OCI-LY7 (cell line): Measurements from ENCODE around the gene VPS37B. TPM values are rescaled to one million over a fixed set of nuclear protein-coding genes. Genes with fewer than 3 reads are reported as not detected.

Experiments used
- BruUV-seq: library from RNA; stranded (reverse); fragments of 400-500 nt; replicated peaks from 2 replicates; lab custom pipeline; 2021; lab: Mats Ljungman, UMichigan
- CTCF ChIA-PET: fragments of 300-600 bp; sonication (Branson Sonifier 250); formaldehyde crosslinking; loops from one replicate; lab custom pipeline; 2022; ENCODE audit warnings: antibody characterized with exemption; ENCODE audit not compliant: unreplicated experiment; lab: Charles Lee
- POLR2A ChIA-PET: fragments of 300-600 bp; sonication (Branson Sonifier 250); formaldehyde crosslinking; loops from one replicate; lab custom pipeline; 2022; ENCODE audit warnings: antibody characterized with exemption; lab: Charles Lee
- DNase-seq: peaks from one replicate; pipeline ENCODE4 v3.0.0-alpha.2; 2015; ENCODE audit warnings: low spot score
- H2AFZ ChIP-seq: fragments of 200-600 bp; sonication (generic), shearing (Covaris generic); 2 replicates; pipeline ENCODE4 v1.6.1; 2014; ENCODE audit warnings: mild to moderate bottlenecking, antibody characterized with exemption, low read length, moderate library complexity
- H3K27ac ChIP-seq: fragments of 200-600 bp; sonication (generic); 2 replicates; pipeline ENCODE4 v1.5.1; 2014; ENCODE audit warnings: mixed run types, low read depth, mild to moderate bottlenecking, moderate library complexity, low read length, inconsistent platforms; ENCODE audit not compliant: poor library complexity, severe bottlenecking
- H3K36me3 ChIP-seq: fragments of 200-600 bp; sonication (generic); 2 replicates; pipeline ENCODE4 v1.6.1; 2014; ENCODE audit warnings: mild to moderate bottlenecking, antibody characterized with exemption, low read length, moderate library complexity, mixed read lengths; ENCODE audit not compliant: insufficient read depth
- H3K4me1 ChIP-seq: fragments of 200-600 bp; sonication (generic); 2 replicates; pipeline ENCODE4 v1.5.1; 2014; ENCODE audit warnings: mild to moderate bottlenecking, low read length; ENCODE audit not compliant: insufficient read depth, poor library complexity, severe bottlenecking
- H3K4me2 ChIP-seq: fragments of 200-600 bp; sonication (generic); 2 replicates; pipeline ENCODE4 v1.6.1; 2014; ENCODE audit warnings: mild to moderate bottlenecking, low read length
- H3K4me3 ChIP-seq: fragments of 200-600 bp; sonication (generic); 2 replicates; pipeline ENCODE4 v1.5.1; 2014; ENCODE audit warnings: mild to moderate bottlenecking, low read depth, low read length; ENCODE audit not compliant: poor library complexity, severe bottlenecking
- H3K79me2 ChIP-seq: fragments of 200-600 bp; sonication (generic); 2 replicates; pipeline ENCODE4 v1.6.1; 2016; ENCODE audit warnings: low read depth, mild to moderate bottlenecking, low read length, moderate library complexity, mixed read lengths; ENCODE audit not compliant: insufficient read depth
- H3K9me2 ChIP-seq: fragments of 200-600 bp; sonication (generic); 2 replicates; pipeline ENCODE4 v1.6.1; 2016; ENCODE audit warnings: mild to moderate bottlenecking, low read length, mixed read lengths; ENCODE audit not compliant: insufficient read depth
- H3K9me3 ChIP-seq: fragments of 200-600 bp; sonication (generic); 2 replicates; pipeline ENCODE4 v1.6.1; 2014; ENCODE audit warnings: mild to moderate bottlenecking, mixed run types, low read length, mixed read lengths
- H4K20me1 ChIP-seq: fragments of 200-600 bp; sonication (generic); 2 replicates; pipeline ENCODE4 v1.6.1; 2014; ENCODE audit warnings: mild to moderate bottlenecking, antibody characterized with exemption, low read length, moderate library complexity, mixed read lengths; ENCODE audit not compliant: insufficient read depth
- CTCF ChIP-seq: fragments of 200-600 bp; sonication (generic); conservative IDR thresholded peaks from 2 replicates; pipeline ENCODE4 v1.5.1; 2014; ENCODE audit warnings: mild to moderate bottlenecking, antibody characterized with exemption, low read length, moderate library complexity, mixed read lengths
- EZH2phosphoT487 ChIP-seq: fragments of 200-600 bp; sonication (generic); IDR thresholded peaks from 2 replicates; pipeline ENCODE4 v1.6.1; 2018; ENCODE audit warnings: low read depth, borderline replicate concordance, mild to moderate bottlenecking, mixed run types, antibody characterized with exemption, low read length, moderate library complexity, mixed read lengths
- intact Hi-C: fragments of 100-400 bp; cut with micrococcal nuclease; formaldehyde crosslinking; loops from one replicate; pipeline ENCODE4 v1.10.0; 2022; ENCODE audit not compliant: unreplicated experiment
- total RNA-seq, 2 experiments: library from RNA; depleted of rRNA in 1 of 2; stranded (reverse); fragments of >200 nt in 1 of 2; shearing (Covaris generic) in 1 of 2; gene quantifications; 2 replicates each; pipeline ENCODE4 v1.2.3, GENCODE V29; 2014 to 2022

Gene VPS37B
- total RNA-seq, 2 experiments from 2014 or later, result 1.7 to 2.5 TPM

GRCh38 chr12:122855928-122856831 lies 39.7 kb downstream of the VPS37B start:
- Histone ChIP-seq H3K27ac (no peak overlapping the region), H3K4me1 (no peaks in the 10 kb centered on the region), H4K20me1 (no peaks in the 10 kb centered on the region), H3K79me2 (no peaks in the 10 kb centered on the region), H3K4me2 (no peak overlapping the region), H3K36me3 (peaks cover 53% of the 10 kb centered on the region), H2AFZ (no peak overlapping the region), H3K4me3 (no peak overlapping the region), H3K9me2 (no peaks in the 10 kb centered on the region), H3K9me3 (no peaks in the 10 kb centered on the region)
- intact Hi-C loops, result no loop called here
- BruUV-seq, result no TSS peak
- CTCF ChIA-PET, result interaction anchor here (1.8 kb wide), 1 partner anchor 62 kb away, joined by 6 read pairs; no protein-coding TSS in a partner anchor
- DNase-seq, result no peak
- TF ChIP-seq EZH2phosphoT487 (no peak), CTCF (no peak)
- POLR2A ChIA-PET, result interaction anchor here (0.6 kb wide), 1 partner anchor 861 kb away, joined by 3 read pairs; no protein-coding TSS in a partner anchor

- no peak overlapping the region for H3K4me3 ChIP-seq
- H3K4me2 ChIP-seq, result no peak overlapping the region
- peaks cover 49% of the 10 kb centered on the region for H3K36me3 ChIP-seq
- BruUV-seq, result no TSS peak
- H4K20me1 ChIP-seq, result no peaks in the 10 kb centered on the region
- no peaks in the 10 kb centered on the region for H3K79me2 ChIP-seq
- no peak overlapping the region for H3K27ac ChIP-seq
- DNase-seq, result no peak
- CTCF ChIA-PET, result interaction anchor here (0.6 to 1.8 kb wide), 2 partner anchors 61 to 66 kb away, joined by 4 to 6 read pairs; no protein-coding TSS in a partner anchor
- no peak overlapping the region for H2AFZ ChIP-seq
- POLR2A ChIA-PET, result interaction anchor here (0.6 kb wide), 1 partner anchor 860 kb away, joined by 3 read pairs; no protein-coding TSS in a partner anchor
- TF ChIP-seq CTCF (no peak), EZH2phosphoT487 (no peak)
- intact Hi-C loops, result no loop called here
- H3K9me2 ChIP-seq, result no peaks in the 10 kb centered on the region
- H3K9me3 ChIP-seq, result no peaks in the 10 kb centered on the region
- H3K4me1 ChIP-seq, result no peaks in the 10 kb centered on the region
These were observed 40.7 kb downstream of the VPS37B start for GRCh38 chr12:122855071-122855829.
